HEK293T (cell line): Measurements from ENCODE around the gene GRM4.

Source experiments
- BHLHE40 ChIP-seq: fragments of 450-650 bp; IDR thresholded peaks from 2 replicates; pipeline ENCODE4 v1.6.1; 2016; ENCODE audit warnings: mild to moderate bottlenecking, moderate library complexity, borderline replicate concordance
- FOXM1 ChIP-seq: fragments of 450-650 bp; IDR thresholded peaks from 2 replicates; pipeline ENCODE4 v1.6.1; 2017; ENCODE audit warnings: mild to moderate bottlenecking, borderline replicate concordance
- NFRKB ChIP-seq: fragments of 450-650 bp; IDR thresholded peaks from 2 replicates; pipeline ENCODE4 v1.6.1; 2016; ENCODE audit warnings: mild to moderate bottlenecking, moderate library complexity
- SP1 ChIP-seq: fragments of 450-650 bp; IDR thresholded peaks from 2 replicates; pipeline ENCODE4 v1.6.1; 2017
- SUZ12 ChIP-seq: fragments of 450-650 bp; IDR thresholded peaks from 2 replicates; pipeline ENCODE4 v1.6.1; 2016; ENCODE audit warnings: mild to moderate bottlenecking

DNA sequence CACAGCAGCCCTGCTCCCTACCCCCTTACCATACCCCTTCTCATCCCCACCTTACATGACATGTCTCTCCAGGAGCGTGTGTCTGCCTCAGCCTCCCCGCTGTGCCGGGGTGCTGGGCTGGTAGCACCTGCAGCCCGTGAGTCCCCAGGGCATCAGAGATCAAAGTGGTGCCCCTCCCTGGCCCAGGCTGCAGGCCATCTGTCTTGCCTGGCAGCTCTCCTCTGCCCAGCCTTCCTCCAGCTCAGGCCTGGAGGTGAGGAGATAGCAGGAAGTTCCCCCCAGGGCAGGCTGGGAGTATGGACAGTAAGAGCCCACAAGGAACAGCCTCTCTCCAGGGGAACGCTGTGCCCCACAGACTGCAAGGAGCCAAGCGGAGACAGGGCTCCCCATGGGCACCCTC is 35.3 kb downstream of the GRM4 start:
- TF ChIP-seq FOXM1, result no peak
- TF ChIP-seq NFRKB, result no peak
- TF ChIP-seq BHLHE40, result no peak
- no peak for TF ChIP-seq SUZ12
- TF ChIP-seq SP1, result no peak
